Measurements from ENCODE around the gene PLXNA1. TPM values are rescaled to one million over a fixed set of nuclear protein-coding genes. Genes with fewer than 3 reads are reported as not detected.

The PLXNA1 gene
- polyA plus RNA-seq, 1 donor from 2014 or later: 65.6 TPM

GRCh38 chr3:127026661-127027060 lies 43.7 kb downstream of the PLXNA1 start:
- H2AFZ ChIP-seq (ENCODE audit: low read depth, low read length): no peak overlapping the region
- H3F3A ChIP-seq (ENCODE audit: insufficient read depth, low read length, poor library complexity, severe bottlenecking): no peaks in the 10 kb centered on the region
- H3K27me3 ChIP-seq (ENCODE audit: insufficient read depth, low read depth, low read length): no peaks in the 10 kb centered on the region
- no peaks in the 10 kb centered on the region for H4K20me1 ChIP-seq (ENCODE audit: insufficient read depth)
- no peaks in the 10 kb centered on the region for H3K9me2 ChIP-seq (ENCODE audit: insufficient read depth, low read length)
- TF ChIP-seq RAD21 (conservative IDR thresholded peaks at IDR 0.05): no peak
- no peak for TF ChIP-seq REST (IDR thresholded peaks at IDR 0.05; ENCODE audit: borderline replicate concordance)
- no peak overlapping the region for H3K4me3 ChIP-seq (ENCODE audit: low read length)
- H3K9me3 ChIP-seq (ENCODE audit: low read length): no peaks in the 10 kb centered on the region
- no peak overlapping the region for H3K4me2 ChIP-seq (ENCODE audit: low read length)
- no peaks in the 10 kb centered on the region for H3K79me2 ChIP-seq (replicated peaks; ENCODE audit: insufficient read depth, low read length)
- no peaks in the 10 kb centered on the region for H3K36me3 ChIP-seq (ENCODE audit: insufficient read depth, low read length)
- no peak overlapping the region for H3K9ac ChIP-seq (ENCODE audit: low read length)
- H3K27ac ChIP-seq (ENCODE audit: low read length): no peak overlapping the region

GRCh38 chr3:127027061-127027735 lies 44.3 kb downstream of the PLXNA1 start:
- Histone ChIP-seq H3K79me2 (replicated peaks; ENCODE audit: insufficient read depth, low read length) (no peaks in the 10 kb centered on the region), H3K9ac (ENCODE audit: low read length) (no peak overlapping the region), H3K27ac (ENCODE audit: low read length) (no peak overlapping the region), H2AFZ (ENCODE audit: low read depth, low read length) (no peak overlapping the region), H4K20me1 (ENCODE audit: insufficient read depth) (no peaks in the 10 kb centered on the region), H3F3A (ENCODE audit: insufficient read depth, low read length, poor library complexity, severe bottlenecking) (no peaks in the 10 kb centered on the region), H3K4me3 (ENCODE audit: low read length) (no peak overlapping the region), H3K9me2 (ENCODE audit: insufficient read depth, low read length) (no peaks in the 10 kb centered on the region), H3K9me3 (ENCODE audit: low read length) (no peaks in the 10 kb centered on the region), H3K4me2 (ENCODE audit: low read length) (no peak overlapping the region), H3K36me3 (ENCODE audit: insufficient read depth, low read length) (no peaks in the 10 kb centered on the region), H3K27me3 (ENCODE audit: insufficient read depth, low read depth, low read length) (no peaks in the 10 kb centered on the region)
- TF ChIP-seq SMC3 (conservative IDR thresholded peaks at IDR 0.05; ENCODE audit: poor library complexity) (no peak), RAD21 (conservative IDR thresholded peaks at IDR 0.05) (no peak), POLR2AphosphoS5 (IDR thresholded peaks at IDR 0.05) (no peak)

GRCh38 chr3:127027811-127028548 lies 45.1 kb downstream of the PLXNA1 start:
- Histone ChIP-seq H3K9ac (ENCODE audit: low read length) (no peak overlapping the region), H3K36me3 (ENCODE audit: insufficient read depth, low read length) (no peaks in the 10 kb centered on the region), H3F3A (ENCODE audit: insufficient read depth, low read length, poor library complexity, severe bottlenecking) (no peaks in the 10 kb centered on the region), H3K4me2 (ENCODE audit: low read length) (no peak overlapping the region), H2AFZ (ENCODE audit: low read depth, low read length) (no peak overlapping the region), H3K9me3 (ENCODE audit: low read length) (no peaks in the 10 kb centered on the region), H3K27me3 (ENCODE audit: insufficient read depth, low read depth, low read length) (no peaks in the 10 kb centered on the region), H3K9me2 (ENCODE audit: insufficient read depth, low read length) (no peaks in the 10 kb centered on the region), H3K27ac (ENCODE audit: low read length) (no peak overlapping the region), H3K79me2 (replicated peaks; ENCODE audit: insufficient read depth, low read length) (no peaks in the 10 kb centered on the region), H3K4me3 (ENCODE audit: low read length) (no peak overlapping the region), H4K20me1 (ENCODE audit: insufficient read depth) (no peaks in the 10 kb centered on the region)
- TF ChIP-seq RAD21 (conservative IDR thresholded peaks at IDR 0.05) (no peak), SMC3 (conservative IDR thresholded peaks at IDR 0.05; ENCODE audit: poor library complexity) (no peak), MXI1 (conservative IDR thresholded peaks at IDR 0.05; ENCODE audit: poor library complexity, severe bottlenecking) (no peak), REST (IDR thresholded peaks at IDR 0.05; ENCODE audit: borderline replicate concordance) (no peak), POLR2AphosphoS5 (IDR thresholded peaks at IDR 0.05) (no peak), EP300 (conservative IDR thresholded peaks at IDR 0.05; ENCODE audit: poor library complexity, severe bottlenecking) (no peak), EZH2 (IDR thresholded peaks at IDR 0.05; ENCODE audit: borderline replicate concordance, insufficient read depth, low read length, poor library complexity, severe bottlenecking) (no peak), TAF1 (IDR thresholded peaks at IDR 0.05; ENCODE audit: low read depth) (no peak), CTCF (IDR thresholded peaks at IDR 0.05; ENCODE audit: poor library complexity, severe bottlenecking) (no peak)
